Measurements from ENCODE around the gene KIAA0513.
"Not testable (repeated sequence)": the region's sequence is repeated elsewhere in the genome, so short reads cannot be mapped to it uniquely, and the experiment has no call there.

KIAA0513 gene

DNA sequence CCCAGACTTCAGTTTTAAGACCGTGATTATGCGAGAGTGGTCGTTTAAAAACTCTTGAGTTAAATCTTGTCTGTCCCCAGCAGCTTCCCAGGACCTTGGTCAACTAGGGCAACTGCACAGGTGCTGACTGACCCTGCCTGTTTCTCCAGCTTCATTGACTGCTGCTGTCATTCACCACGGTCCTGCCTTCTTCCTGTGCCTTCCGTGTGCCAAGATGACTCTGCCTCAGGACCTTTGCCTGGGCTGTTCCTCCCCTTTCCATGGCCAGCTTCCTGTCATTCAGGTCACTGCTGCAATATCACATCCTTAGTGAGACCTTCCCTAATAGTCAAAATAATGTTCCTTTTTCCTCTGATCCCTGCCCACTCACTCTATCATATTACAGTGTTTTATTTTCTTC is 3.9 kb downstream of the KIAA0513 start:
- DNase-seq, result no peak

DNA sequence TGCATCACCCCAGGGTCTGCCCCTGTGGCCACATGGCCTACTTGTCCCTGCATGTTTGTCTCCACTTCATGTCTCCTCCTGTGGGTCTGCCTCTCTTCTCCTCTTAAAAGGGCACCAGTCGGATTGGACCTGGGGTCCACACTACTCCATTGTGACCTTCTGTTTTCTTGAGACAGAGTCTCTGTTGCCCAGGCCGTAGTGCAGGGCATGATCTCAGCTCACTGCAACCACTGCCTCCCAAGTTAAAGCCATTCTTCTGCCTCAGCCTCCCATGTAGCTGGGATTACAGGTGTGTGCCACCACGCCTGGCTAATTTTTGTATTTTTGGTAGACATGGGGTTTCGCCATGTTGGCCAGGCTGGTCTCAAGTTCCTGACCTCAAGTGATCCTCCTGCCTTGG is 4.6 kb downstream of the KIAA0513 start:
- not testable (repeated sequence) for DNase-seq

DNA sequence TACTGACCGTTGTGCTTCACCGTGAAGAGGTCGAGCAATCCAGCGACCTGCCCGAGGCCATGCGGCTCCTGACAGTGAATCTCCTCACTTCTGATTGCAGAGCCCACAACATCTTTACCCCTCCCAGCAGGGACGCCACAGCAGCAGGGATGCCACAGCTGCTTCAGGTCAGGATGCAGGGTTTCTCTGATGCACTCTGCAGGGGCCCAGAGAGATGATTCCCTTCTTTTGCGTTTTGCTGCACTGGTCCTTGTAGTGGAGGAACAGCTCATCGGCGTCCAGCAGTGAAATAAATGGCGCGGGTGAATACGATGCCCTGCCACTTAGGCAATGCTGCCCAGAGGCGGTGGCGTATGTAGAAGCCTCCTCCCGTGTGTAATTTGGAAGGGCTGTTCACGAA is 5.6 kb downstream of the KIAA0513 start:
- DNase-seq, result no peak

DNA sequence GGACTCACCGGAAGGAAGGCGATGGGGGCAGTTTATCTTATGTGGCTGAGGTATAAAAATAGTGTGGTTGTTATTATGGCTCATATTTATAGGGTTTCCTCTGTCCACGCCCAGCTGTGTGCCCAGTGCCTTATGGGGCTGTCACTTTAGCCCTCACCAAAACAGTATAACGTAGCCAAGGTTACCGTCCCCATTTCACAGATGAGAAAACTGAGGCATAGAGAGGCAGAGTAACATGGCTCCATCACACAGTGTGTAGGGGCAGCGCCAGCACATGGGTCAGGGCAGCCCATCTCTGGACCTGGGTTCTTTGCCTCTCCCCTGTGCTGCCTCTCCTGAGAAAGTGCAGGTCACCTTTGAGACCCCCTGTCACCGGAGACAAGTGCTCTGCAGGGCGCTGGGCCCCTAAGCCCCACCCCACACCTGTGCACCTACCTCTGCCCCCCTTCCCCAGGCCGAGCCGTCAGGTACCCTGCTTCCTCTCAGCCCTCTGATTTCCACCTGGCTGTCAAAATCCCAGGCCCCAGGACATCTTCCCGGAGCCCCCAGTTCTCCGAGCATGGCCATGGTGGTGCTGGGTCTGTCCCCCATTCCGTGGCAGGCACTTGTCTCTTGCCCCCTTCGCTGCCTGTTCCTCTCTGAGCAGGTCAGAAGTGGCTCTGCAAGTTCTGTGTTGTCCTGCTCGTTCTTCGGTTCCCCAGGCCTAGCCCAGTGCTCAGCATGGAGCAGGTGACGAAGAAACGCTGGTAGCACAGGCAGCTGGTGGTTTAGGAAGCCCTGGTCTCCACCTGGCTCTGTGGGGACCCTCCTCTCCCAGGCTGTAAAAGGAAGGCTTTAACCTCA is 7.2 kb downstream of the KIAA0513 start:
- DNase-seq, result no peak

DNA sequence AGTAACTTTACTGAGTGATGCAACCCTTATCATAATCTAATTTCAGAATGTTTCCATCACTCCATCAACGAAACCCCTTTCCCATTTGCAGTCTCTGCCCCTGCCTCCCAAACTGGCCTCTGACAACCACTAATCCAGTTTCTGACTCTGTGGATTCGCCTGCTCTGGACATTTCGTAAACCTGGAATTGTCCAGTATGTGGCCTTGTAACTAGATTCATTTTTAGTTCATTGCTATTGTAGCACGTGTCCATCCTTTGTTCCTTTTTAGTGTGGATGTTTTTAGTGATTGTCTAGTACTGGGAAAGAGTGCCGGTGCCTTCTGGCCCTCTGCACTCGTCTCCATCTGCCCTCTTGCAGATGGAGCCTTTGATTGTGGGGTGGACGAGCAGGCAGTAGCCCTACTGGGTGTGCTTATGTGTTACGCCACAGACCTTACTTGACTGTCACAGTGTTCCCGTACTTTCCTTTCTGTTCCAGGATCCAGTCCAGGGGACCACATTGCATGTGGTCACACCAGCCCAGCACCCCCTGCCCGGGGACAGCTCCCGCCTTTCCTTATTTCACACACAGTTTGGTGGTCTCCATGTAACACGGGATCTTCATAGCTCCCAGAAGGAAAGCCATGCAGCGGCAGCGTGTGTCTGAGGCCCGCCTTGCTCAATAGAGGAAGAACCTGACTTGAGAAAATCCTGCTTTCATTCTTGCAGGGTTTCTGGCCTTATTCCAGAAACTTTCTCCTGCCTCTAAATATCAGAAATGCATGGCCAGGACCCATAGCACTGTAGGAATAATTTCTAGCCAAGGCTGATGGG is 8.8 kb downstream of the KIAA0513 start:
- no peak for DNase-seq

- DNase-seq, result no peak
Measured at GRCh38 chr16:85037050-85037410, 9.4 kb downstream of the KIAA0513 start.

DNA sequence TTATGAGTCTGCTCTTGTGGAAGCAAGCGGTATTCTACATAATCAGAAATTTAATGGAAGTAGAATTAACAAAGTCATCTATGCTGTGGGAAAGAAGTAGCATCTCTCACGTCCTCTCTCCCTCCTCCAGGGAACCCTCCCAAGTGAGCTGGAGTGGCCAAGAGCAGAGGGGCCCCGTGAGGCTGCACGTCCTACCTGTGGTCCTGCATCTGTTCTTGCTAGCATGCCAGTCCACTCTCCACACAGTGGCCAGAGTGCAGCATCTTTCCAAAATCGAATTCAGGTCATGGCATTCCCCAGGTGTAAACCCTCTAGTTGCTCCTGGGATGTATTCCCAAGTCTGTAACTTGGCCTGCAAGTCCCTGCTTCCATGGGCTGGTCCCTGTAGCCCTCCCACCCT is 10.1 kb downstream of the KIAA0513 start:
- no peak for DNase-seq

DNA sequence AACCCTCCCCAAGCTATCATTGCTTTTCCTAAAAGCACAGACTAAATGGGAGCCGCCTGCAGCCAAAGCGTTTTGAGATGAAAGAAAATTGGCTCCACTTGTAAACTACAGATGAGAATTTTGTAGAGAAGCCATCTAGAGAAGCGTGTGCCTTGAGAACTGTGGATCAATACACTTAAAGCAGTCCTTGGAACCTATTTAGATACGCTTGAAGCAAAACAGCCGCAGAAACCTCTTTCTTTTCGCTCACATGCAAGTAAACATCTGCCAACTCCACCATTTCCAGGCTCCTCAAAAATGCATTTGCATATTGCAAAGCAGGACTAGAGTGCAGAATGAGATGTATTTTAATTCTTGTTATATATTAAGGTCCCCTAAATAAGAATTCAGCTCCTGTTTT is 13.1 kb downstream of the KIAA0513 start:
- no peak for DNase-seq

DNA sequence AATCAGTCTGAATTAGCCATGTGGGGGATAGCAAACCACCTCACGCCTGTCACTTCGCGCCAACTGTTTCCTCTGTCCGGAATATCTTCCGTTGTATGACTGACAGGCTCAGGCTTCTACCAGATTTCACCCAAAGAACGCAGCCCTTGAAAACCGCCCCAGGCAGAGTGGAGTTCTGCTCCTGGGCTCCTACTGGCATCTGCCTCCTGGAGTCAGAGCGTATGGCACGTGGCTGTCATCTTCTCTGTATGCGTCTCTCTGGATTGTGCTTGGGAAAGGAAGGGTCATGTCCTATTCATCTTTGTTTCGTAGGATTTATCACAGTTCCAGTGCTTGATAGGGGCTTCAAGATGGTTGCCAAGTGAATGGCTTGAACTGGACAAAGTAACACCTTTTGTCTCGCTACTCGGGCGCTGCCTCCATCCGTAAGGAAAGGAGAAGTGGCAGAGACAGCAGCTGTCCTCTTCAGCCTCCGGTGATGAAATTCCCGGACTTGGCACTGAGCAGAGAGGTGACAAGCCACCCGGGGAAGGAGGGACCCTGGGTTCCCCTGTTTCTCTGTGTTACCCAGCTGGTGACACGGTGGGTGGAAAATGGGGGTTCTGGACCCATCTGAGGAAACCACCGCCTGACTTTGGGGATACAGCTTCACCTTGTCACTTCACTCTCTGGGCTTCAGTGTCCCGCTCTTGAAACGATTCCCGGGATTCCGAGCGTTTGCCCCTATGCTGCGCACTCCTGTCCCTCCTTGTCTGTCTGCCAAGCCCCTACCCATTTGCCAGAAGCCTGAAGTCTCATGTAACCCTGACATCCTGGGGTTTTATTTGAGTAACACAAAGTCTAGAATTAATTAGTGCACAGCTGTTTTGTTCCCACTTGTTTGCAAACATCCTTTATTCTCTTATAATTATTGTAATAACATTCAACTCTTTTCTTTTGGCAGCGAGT is 13.9 kb downstream of the KIAA0513 start:
- DNase-seq, result no peak

GRCh38 chr16:85042167-85042526 is 14.6 kb downstream of the KIAA0513 start:
- DNase-seq, result no peak

GRCh38 chr16:85042606-85043005 is 15.0 kb downstream of the KIAA0513 start:
- DNase-seq, result no peak

DNA sequence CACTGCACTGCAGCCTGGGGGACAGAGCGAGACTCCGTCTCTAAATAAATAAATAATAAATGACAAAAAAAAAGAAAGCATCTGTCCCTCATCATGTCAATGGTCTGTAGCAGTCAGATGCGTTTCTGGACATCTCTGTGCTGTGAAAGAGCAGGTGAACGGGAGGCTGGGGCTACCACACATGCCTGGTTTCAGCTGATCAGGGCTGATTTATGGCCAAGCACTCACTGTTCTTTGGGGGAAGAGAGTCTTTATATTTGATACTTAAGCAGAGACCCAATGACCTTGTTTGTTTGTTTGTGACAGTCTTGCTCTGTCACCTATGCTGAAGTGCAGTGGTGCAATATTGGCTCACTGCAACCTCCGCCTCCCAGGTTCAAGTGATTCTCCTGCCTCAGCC is 17.5 kb downstream of the KIAA0513 start:
- no peak for DNase-seq

DNA sequence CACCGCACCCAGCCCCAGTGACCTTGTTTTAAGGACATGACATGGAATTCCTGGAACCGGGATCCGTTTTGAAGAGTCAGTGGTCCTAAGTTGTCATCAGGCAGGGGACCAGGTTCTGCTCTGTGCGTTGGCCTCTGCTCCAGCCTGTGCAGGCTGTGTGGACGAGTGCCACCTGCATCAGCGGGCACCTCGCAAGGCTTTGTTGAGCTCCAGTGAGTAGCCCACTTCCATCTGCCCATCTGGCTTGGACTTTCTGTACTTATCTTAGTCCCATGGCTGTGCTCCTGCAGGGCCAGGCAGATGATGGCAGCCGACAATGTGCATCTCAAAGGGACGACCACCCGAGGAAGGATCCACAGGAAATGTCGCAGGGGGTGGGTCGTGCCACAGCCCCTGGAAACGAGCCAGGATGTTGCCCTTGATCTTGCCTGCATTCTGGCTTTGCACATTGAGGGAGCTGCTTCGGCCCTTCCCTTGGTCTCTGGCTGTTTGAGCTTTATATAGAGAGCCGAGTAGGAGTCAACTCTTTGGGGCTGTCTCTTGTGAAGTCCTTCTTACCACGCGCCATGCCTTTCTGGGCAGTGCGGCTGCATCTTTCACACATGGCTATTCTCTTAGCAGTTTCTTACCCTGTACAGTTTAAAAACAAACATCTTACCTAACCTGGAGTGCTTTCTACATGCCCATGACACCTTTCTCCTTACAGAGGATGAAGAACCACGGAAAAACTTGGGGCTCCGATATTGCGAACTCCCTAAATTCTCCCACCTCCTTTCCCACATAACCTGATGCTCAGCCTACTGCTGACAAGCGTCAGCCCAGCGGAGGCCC is 18.3 kb downstream of the KIAA0513 start:
- no peak for DNase-seq

- no peak for DNase-seq
Measured at GRCh38 chr16:85046472-85046916, 18.9 kb downstream of the KIAA0513 start.

DNA sequence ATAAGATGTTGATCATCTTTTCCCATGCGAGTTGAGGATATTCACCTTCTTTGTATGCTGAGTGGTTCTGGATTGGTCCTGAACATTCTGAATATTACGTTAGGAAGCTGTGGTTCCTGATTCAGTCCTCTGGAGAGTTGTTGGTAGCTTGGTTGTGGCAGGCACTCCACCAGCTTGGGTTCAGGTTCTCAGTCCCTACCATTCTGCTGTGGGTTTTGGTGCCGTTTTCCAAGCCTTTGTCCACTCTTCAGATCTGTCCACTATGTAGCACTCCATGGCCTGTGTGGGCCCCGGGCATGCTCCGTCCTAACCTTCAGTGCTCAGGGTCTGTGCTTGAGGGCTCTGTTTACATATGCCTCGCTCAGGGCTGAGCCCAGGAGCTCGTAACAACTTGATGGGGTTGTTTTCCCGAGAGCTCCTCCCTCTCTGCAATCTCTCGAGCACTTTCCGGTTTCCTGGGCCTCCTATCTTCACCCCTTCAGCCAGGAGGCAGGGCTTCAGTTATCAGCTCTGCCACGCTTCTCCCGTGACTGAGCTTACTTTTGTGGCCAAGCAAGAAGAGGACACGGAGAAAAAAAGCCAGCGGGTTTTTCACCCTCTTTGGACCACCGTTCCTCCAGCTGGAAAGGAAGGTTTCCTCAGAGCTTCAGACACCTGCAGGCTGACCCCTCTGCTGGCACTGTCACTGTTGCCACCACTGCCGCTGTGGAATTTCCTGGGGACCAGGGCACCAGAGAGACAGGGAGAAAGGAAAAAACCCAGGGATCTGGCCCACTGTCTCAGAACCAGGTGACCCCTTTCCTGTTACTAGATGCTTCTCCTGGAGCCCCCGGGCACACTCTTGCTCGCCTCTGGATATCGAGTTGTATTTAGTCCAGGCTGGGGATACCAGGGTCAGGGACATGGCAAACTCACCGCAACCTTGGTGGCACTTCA is 19.6 kb downstream of the KIAA0513 start:
- DNase-seq, result no peak

DNA sequence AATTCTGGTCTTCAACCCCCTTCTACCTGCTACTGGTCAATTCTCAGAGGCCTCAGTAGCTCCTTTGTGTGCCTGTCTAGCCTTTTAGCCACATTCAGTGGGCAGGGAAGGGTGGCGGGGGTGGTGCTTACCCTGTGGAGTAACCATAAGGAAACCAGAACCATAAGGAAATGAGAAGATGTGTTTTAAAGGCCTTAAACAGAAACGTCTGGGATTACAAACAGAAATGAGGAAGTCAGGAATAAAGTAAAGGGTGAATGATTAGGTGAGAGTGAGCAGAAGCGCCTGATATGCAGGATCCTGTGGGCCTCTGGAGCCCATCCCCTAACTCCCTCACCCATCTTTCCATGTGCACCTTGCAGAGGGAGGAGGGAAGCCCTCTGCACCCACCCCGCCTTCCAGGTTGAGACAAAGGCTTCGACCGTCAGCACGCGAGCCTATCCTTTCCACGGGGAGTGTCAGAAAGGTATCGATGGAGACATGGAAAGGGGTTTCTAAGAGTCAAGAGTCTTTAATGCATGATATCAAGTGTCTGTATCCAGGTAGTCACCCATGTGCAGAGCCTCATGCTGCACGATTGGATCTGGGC is 20.4 kb downstream of the KIAA0513 start:
- no peak for DNase-seq

DNA sequence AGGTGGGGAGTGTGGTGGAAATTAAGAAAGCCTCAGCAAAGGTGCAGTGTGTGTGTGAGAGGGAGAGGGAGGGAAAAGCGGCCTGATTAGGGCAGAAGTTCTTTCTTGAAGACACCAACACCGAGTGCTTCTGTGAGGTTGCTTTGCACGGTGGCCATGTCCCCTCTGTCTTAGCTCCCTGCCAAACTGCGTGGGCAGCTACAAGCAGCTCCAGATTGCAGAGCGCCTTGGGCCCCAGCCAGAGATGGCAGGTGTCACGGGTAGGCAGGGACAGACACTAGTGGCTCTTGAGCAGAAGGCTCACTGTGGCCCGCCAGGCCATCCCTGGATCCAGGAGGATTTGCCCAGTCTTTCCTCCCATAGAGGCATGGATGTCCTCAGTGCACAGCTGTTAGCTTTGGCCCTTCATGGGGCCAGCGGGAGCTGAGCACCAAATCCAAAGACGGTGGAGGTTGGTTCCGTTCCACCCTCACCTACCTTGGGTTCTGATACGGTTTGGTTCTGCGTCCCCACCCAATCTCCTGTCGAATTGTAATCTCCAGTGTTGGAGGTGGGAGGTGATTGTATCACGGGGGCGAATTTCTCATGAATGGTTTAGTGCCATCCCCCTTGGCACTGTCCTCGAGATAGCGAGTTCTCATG is 21.4 kb downstream of the KIAA0513 start:
- no peak for DNase-seq

- DNase-seq, result no peak
Measured at GRCh38 chr16:85049706-85050305, 22.2 kb downstream of the KIAA0513 start.

- DNase-seq, result no peak
Measured at GRCh38 chr16:85051067-85051581, 23.5 kb downstream of the KIAA0513 start.

Data from activated CD8-positive, alpha-beta memory T cell treated with anti-CD3 and anti-CD28 coated beads, Interleukin-2, amount 50 U/mL, for 4 hours (primary cell).